SK-N-MC (cell line): ENCODE measurements around the gene NPPB.

Experiments
- EZH2 ChIP-seq: fragments of 200-600 bp; sonication (generic); IDR thresholded peaks from one replicate; pipeline ENCODE4 v1.6.1; 2017; ENCODE audit warnings: antibody characterized with exemption
- POLR2AphosphoS5 ChIP-seq: IDR thresholded peaks from 2 replicates; pipeline ENCODE4 v1.6.1; 2012; ENCODE audit warnings: mild to moderate bottlenecking, low read depth, low read length, borderline replicate concordance

GRCh38 chr1:11825131-11825530, 33.6 kb downstream of the NPPB start:
- TF ChIP-seq EZH2 (no peak), POLR2AphosphoS5 (no peak)
